GM20000 (cell line): ENCODE measurements around the gene PLEKHM3.

Source experiments
- DNase-seq: peaks from one replicate; pipeline ENCODE4 v3.0.0; 2012; ENCODE audit warnings: low spot score
- TF ChIP-seq, protein P1 (sequence below): IDR thresholded peaks from 2 replicates; pipeline ENCODE4 v1.5.1; 2012; ENCODE audit warnings: mild to moderate bottlenecking, control low read depth; ENCODE audit errors: extremely low read depth, missing control alignments

Gene PLEKHM3

DNA sequence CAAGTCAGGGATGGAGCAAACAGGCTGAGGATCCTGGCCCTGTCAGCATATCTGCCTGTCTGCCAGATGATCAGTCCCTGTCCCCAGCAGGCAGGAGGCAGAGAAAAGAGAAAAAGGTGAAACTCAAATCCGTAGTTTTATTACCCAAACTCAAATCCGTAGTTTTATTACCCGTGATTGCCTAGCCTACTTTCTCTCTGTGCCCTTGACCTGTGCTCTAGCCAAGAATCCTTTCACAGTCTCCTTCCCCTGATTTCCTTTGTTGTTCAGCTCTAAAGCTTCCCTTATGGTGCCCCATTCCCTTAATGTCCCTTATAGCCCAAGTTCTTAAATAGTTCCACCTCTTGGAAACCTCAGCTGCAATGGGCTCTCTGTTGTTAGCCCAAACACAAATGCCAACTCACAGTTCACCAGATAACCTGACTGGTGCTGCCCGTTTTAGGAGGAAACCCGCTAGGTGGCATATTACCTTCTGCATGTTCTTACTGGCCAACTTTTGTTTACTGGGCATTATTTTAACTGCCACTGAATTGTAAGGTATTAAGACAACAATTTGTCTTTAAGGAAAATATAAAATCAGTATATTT lies 130.0 kb downstream of the PLEKHM3 start:
- TF ChIP-seq, protein P1, sequence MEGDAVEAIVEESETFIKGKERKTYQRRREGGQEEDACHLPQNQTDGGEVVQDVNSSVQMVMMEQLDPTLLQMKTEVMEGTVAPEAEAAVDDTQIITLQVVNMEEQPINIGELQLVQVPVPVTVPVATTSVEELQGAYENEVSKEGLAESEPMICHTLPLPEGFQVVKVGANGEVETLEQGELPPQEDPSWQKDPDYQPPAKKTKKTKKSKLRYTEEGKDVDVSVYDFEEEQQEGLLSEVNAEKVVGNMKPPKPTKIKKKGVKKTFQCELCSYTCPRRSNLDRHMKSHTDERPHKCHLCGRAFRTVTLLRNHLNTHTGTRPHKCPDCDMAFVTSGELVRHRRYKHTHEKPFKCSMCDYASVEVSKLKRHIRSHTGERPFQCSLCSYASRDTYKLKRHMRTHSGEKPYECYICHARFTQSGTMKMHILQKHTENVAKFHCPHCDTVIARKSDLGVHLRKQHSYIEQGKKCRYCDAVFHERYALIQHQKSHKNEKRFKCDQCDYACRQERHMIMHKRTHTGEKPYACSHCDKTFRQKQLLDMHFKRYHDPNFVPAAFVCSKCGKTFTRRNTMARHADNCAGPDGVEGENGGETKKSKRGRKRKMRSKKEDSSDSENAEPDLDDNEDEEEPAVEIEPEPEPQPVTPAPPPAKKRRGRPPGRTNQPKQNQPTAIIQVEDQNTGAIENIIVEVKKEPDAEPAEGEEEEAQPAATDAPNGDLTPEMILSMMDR: no peak
- no peak for DNase-seq

DNA sequence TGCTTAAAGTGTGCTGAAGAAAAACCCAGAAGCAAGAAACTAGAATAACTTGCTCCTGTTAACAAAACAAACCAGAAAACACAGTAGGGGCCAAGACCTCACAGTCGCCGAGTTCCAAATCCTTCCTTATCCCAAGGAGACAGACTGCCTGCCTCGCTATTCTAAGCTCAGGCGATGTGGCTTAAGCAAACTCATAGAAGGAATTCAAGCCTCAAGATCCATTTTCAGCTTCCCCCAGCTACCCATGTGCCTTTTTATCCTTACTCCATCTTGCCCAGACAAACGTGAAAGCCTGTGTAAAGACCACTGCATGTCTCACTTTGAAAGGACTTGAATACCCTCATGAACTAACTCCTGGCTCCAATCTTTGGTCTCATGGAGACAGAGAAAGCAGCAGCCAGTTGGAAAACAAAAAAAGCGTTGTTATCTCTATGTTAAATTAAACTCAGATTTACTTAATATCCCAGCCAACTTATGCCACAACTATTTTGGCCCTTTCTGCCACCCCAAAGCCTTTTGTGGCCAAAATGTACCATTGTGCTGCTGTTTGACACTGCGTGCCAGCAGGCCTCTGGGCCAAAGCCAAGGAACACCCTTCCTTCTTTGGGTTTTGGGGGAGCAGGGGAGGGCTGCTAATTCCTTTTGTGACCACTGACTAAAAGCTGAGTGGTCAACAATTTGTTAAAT lies 132.5 kb downstream of the PLEKHM3 start:
- no peak for DNase-seq
- TF ChIP-seq, protein P1: no peak

DNA sequence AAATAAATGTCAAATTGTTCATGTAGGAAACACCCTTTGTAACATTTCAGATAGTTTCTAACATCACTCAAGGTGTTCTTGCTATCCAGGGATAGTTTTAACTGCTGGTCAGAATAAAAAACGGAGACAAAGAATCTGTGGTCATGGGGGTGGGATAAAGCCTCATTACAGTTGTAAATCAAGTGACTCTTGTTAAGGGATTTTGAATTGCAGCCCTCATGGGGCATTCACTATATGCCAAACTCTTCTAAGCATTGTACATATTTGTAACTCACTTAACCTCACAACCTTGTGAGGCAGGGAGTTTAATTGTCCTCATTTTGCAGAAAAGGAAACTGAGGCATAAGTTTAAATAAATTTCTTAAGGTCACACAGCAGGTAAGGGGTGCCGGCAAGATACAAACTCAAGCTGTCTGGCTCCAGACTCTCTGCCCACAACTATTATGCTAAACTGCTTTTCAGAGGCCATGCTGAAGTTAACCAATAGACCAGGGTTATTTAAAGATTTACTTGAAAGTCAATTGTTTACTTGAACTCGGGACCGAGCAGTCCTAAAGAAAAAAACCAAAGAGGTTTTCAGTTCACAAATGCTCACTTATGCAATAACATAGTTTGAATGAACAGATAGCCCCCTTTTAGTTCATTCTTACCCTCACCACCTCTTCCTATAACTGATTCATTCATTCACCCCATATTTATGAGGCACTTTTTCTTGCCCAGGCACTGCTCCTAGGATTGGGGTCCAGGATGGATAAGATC lies 134.1 kb downstream of the PLEKHM3 start:
- no peak for DNase-seq
- TF ChIP-seq, protein P1: no peak

DNA sequence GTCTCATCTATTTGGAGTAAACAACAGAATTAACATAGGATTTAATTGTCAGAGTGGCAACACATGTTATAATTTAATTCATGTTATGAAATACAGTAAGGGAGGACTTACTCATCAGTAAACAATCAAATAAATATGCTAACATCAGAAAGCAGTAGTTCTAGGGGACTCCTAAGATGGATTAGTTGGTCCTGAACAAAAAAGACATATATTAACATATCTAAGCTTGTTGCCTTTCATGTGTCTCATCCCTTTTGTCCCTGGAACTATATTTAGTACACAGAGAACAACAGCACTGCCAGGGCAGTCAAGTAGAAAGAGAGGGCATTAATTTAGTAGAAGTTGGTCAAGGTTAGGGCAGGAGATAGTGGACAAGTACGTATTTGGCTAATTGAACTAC lies 137.8 kb downstream of the PLEKHM3 start:
- TF ChIP-seq, protein P1: no peak
- no peak for DNase-seq

DNA sequence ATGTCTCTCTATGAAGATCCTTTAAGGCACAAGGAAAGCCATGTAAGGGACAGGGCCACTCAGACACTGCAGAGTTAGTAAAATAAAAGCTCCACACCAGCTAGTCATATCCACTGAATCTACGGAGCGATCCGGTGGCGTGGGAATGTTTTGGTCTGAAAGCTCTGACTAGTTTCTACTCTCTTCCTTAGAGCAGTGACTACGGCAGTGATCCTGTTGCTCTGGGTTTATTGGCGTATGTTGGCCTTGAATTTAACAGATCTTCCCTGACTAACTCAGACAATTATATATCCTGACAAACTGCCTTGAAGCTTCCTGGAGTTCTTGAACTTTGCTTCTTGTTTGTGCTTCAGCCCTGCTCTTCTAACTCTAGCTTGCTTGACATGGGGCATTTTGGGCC lies 140.3 kb downstream of the PLEKHM3 start:
- DNase-seq: no peak
- TF ChIP-seq, protein P1: no peak

DNA sequence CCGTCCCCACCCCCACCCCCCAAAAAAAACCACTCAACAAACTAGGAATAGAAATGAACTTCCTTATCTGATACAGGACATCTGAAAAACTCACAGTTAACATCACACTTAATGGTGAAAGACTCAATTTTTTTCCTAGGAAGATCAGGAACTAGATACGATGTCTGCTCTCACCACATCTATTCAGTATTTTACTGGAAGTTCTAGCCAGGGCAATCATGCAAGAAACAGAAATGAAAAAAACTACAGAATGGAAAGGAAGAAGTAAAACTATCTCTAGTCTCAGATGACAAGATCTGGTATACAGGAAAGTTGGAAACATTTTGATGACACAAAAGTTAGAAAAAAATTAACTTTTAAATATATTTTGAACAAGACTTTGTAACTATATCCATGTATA lies 141.2 kb downstream of the PLEKHM3 start:
- no peak for DNase-seq
- TF ChIP-seq, protein P1: no peak
